Ovary (tissue), 3 donors: Measurements from ENCODE around the gene PACS2.

ENCODE experiments used
- CTCF ChIP-seq, 3 donors: fragments of 450-650 bp in 2 of 3; fragments of 200-600 bp in 1 of 3; IDR thresholded peaks; one replicate each; pipeline versions ENCODE4 v1.5.1 to v1.8.0; 2016 to 2022; ENCODE audit warnings: antibody characterized with exemption in 3 of 3, mild to moderate bottlenecking in 1 of 3
- EP300 ChIP-seq: sonication (generic); formaldehyde crosslinking; IDR thresholded peaks from one replicate; pipeline ENCODE4 v1.6.1; 2017; ENCODE audit warnings: antibody characterized with exemption
- POLR2A ChIP-seq: fragments of 450-650 bp; IDR thresholded peaks from one replicate; pipeline ENCODE4 v1.6.1; 2017; ENCODE audit warnings: antibody characterized with exemption, mild to moderate bottlenecking, moderate library complexity
- donor health status: DM: no; HTN: no; CAD: no.

GRCh38 chr14:105282098-105282725, 32.3 kb upstream of the PACS2 start:
- no peak for TF ChIP-seq CTCF (IDR thresholded peaks at IDR 0.05)
- TF ChIP-seq POLR2A: no peak
- no peak for TF ChIP-seq EP300
